ENCODE results near the gene SLC43A2. TPM values are rescaled to one million over a fixed set of nuclear protein-coding genes. Genes with fewer than 3 reads are reported as not detected.

SLC43A2 gene
- total and polyA plus RNA-seq, 2 of the 13 experiments (the other 11 are each of a cell fraction or from before 2014, with no cell fraction given): 7.3 to 20.0 TPM

DNA sequence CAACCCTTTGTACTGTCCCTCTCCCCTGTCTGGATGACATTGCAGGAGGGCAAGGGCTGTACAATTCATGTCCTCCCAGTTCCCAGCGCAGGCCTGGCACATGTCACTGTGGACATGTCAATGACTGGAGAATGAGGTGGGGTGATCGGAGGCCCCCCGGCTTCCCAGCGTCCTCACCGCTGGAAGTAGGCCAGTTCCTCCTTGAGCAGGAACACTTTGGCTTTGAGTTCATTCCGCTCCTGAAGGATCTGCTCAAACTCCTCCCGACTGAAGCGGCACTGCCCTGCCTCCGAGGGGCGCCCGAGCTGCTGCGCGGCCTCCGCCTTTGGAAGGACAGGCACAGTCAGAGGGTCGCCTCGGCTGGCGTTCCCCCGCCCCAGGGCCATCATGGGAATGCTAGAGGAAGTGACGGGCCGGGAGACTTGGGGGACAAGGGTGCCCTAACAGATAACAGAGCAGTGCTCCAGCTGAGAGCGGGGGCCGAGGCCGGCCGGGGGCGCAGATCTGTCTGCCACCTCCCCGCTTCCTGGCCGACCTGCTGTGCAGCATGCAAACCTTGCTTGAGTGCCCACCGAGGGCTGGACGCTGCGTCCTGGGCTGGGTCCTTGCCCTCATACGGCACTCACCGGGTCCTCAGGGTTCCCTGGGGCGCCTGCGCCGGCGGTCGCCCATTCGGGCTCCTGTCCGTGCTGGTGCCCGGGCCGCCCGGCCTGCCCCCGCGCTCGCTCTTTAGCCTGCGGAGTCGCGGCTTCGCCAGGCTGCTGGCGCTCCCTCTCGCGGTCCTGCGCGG, 19.7 kb upstream of the SLC43A2 start (continued):
- no peak for TF ChIP-seq HNRNPH1 (optimal IDR thresholded peaks at IDR 0.05; ENCODE audit: low read depth, low read length)
- TF ChIP-seq, protein P1, sequence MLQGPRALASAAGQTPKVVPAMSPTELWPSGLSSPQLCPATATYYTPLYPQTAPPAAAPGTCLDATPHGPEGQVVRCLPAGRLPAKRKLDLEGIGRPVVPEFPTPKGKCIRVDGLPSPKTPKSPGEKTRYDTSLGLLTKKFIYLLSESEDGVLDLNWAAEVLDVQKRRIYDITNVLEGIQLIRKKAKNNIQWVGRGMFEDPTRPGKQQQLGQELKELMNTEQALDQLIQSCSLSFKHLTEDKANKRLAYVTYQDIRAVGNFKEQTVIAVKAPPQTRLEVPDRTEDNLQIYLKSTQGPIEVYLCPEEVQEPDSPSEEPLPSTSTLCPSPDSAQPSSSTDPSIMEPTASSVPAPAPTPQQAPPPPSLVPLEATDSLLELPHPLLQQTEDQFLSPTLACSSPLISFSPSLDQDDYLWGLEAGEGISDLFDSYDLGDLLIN (CRISPR knock-in tag; IDR thresholded peaks at IDR 0.05; ENCODE audit: borderline replicate concordance): no peak
- TF ChIP-seq ZNF329 (CRISPR knock-in tag; IDR thresholded peaks at IDR 0.05; ENCODE audit: low read depth): no peak
- no peak for TF ChIP-seq NBN (conservative IDR thresholded peaks at IDR 0.05)
- 0 out of 2 replicates have a peak, but pooled peaks have one; percentile 59 for TF ChIP-seq BRD4 (CRISPR knock-in tag; IDR thresholded peaks at IDR 0.05)
- peak; percentile 76; the same call in 1 of the 2 replicates for TF ChIP-seq ZBTB20 (CRISPR knock-in tag; IDR thresholded peaks at IDR 0.05; ENCODE audit: borderline replicate concordance, low read depth)
- no peak; the same call in 1 of the 2 replicates for TF ChIP-seq ETV5 (CRISPR knock-in tag; IDR thresholded peaks at IDR 0.05; ENCODE audit: borderline replicate concordance)
- no peak for TF ChIP-seq ZBTB42 (CRISPR knock-in tag; IDR thresholded peaks at IDR 0.05)
- no peak for TF ChIP-seq FOXA1 (IDR thresholded peaks at IDR 0.05)
- no peak for TF ChIP-seq FOXA1 (CRISPR knock-in tag; IDR thresholded peaks at IDR 0.05)
- TF ChIP-seq BATF2 (CRISPR knock-in tag; IDR thresholded peaks at IDR 0.05): no peak
- TF ChIP-seq, protein P2, sequence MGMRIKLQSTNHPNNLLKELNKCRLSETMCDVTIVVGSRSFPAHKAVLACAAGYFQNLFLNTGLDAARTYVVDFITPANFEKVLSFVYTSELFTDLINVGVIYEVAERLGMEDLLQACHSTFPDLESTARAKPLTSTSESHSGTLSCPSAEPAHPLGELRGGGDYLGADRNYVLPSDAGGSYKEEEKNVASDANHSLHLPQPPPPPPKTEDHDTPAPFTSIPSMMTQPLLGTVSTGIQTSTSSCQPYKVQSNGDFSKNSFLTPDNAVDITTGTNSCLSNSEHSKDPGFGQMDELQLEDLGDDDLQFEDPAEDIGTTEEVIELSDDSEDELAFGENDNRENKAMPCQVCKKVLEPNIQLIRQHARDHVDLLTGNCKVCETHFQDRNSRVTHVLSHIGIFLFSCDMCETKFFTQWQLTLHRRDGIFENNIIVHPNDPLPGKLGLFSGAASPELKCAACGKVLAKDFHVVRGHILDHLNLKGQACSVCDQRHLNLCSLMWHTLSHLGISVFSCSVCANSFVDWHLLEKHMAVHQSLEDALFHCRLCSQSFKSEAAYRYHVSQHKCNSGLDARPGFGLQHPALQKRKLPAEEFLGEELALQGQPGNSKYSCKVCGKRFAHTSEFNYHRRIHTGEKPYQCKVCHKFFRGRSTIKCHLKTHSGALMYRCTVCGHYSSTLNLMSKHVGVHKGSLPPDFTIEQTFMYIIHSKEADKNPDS (CRISPR knock-in tag; IDR thresholded peaks at IDR 0.05): no peak
- no peak for TF ChIP-seq ZNF367 (CRISPR knock-in tag; IDR thresholded peaks at IDR 0.05; ENCODE audit: borderline replicate concordance)
- TF ChIP-seq, protein P3, sequence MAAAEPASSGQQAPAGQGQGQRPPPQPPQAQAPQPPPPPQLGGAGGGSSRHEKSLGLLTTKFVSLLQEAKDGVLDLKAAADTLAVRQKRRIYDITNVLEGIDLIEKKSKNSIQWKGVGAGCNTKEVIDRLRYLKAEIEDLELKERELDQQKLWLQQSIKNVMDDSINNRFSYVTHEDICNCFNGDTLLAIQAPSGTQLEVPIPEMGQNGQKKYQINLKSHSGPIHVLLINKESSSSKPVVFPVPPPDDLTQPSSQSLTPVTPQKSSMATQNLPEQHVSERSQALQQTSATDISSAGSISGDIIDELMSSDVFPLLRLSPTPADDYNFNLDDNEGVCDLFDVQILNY (CRISPR knock-in tag; conservative IDR thresholded peaks at IDR 0.05): no peak
- TF ChIP-seq ZNF652 (CRISPR knock-in tag; IDR thresholded peaks at IDR 0.05; ENCODE audit: borderline replicate concordance, low read depth): no peak
- no peak for TF ChIP-seq ARNT (IDR thresholded peaks at IDR 0.05)
- no peak for TF ChIP-seq PAX8 (CRISPR knock-in tag; IDR thresholded peaks at IDR 0.05; ENCODE audit: borderline replicate concordance)
- TF ChIP-seq SYNCRIP (IDR thresholded peaks at IDR 0.05; ENCODE audit: insufficient read depth, low read depth, low read length): no peak
- TF ChIP-seq, protein P4, sequence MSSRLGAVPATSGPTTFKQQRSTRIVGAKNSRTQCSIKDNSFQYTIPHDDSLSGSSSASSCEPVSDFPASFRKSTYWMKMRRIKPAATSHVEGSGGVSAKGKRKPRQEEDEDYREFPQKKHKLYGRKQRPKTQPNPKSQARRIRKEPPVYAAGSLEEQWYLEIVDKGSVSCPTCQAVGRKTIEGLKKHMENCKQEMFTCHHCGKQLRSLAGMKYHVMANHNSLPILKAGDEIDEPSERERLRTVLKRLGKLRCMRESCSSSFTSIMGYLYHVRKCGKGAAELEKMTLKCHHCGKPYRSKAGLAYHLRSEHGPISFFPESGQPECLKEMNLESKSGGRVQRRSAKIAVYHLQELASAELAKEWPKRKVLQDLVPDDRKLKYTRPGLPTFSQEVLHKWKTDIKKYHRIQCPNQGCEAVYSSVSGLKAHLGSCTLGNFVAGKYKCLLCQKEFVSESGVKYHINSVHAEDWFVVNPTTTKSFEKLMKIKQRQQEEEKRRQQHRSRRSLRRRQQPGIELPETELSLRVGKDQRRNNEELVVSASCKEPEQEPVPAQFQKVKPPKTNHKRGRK (CRISPR knock-in tag; IDR thresholded peaks at IDR 0.05): no peak
- TF ChIP-seq MED8 (CRISPR knock-in tag; IDR thresholded peaks at IDR 0.05; ENCODE audit: insufficient replicate concordance): no peak
- no peak for TF ChIP-seq MTF1 (CRISPR knock-in tag; IDR thresholded peaks at IDR 0.05)
- no peak for TF ChIP-seq IRX3 (CRISPR knock-in tag; IDR thresholded peaks at IDR 0.05; ENCODE audit: borderline replicate concordance, low read depth)
- no peak for TF ChIP-seq ZNF724P (CRISPR knock-in tag; IDR thresholded peaks at IDR 0.05; ENCODE audit: borderline replicate concordance)
- TF ChIP-seq ZNF761 (CRISPR knock-in tag; conservative IDR thresholded peaks at IDR 0.05): no peak
- no peak for TF ChIP-seq KLF15 (CRISPR knock-in tag; IDR thresholded peaks at IDR 0.05; ENCODE audit: borderline replicate concordance)

All from HepG2 (cell line).